Heart right ventricle (tissue), 16 donors: ENCODE measurements around the gene CELF4. TPM values are rescaled to one million over a fixed set of nuclear protein-coding genes. Genes with fewer than 3 reads are reported as not detected.
"Not testable (repeated sequence)": the region's sequence is repeated elsewhere in the genome, so short reads cannot be mapped to it uniquely, and the experiment has no call there.

Source experiments
- ATAC-seq, 8 donors: fragments of 200-7000 bp; cut with Tn5 transposase; one replicate each; pipeline ENCODE4 v1.9.1; 2020; ENCODE audit warnings: mild to moderate bottlenecking in 8 of 8, moderate library complexity in 8 of 8, moderate number of reproducible peaks in 1 of 8
- DNase-seq, 2 donors: peaks; one replicate each; pipeline ENCODE4 v3.0.0-alpha.2; 2020
- H3K27ac ChIP-seq, 10 donors: fragments of 200-600 bp; sonication (generic) in 2 of 10; one replicate each; pipeline versions ENCODE4 v1.5.0 to v1.8.0; 2020 to 2022; ENCODE audit warnings: mild to moderate bottlenecking in 3 of 10
- H3K27me3 ChIP-seq, 7 donors: fragments of 200-600 bp; one replicate each; pipeline ENCODE4 v1.8.0; 2021 to 2022; ENCODE audit warnings: mild to moderate bottlenecking in 2 of 7
- H3K36me3 ChIP-seq, 9 donors: fragments of 200-600 bp; sonication (generic) in 1 of 9; one replicate each; pipeline versions ENCODE4 v1.5.0 to v1.8.0; 2020 to 2022; ENCODE audit warnings: mild to moderate bottlenecking in 2 of 9
- H3K4me1 ChIP-seq, 9 donors: fragments of 200-600 bp; sonication (generic) in 1 of 9; one replicate each; pipeline versions ENCODE4 v1.5.0 to v1.8.0; 2020 to 2022; ENCODE audit warnings: mild to moderate bottlenecking in 4 of 9
- H3K4me3 ChIP-seq, 10 donors: fragments of 200-600 bp; sonication (generic) in 2 of 10; one replicate each; pipeline versions ENCODE4 v1.5.0 to v1.8.0; 2020 to 2022; ENCODE audit warnings: mild to moderate bottlenecking in 7 of 10, moderate library complexity in 2 of 10
- H3K9me3 ChIP-seq, 11 donors: fragments of 200-600 bp in 10 of 11; sonication (generic) in 2 of 11; one replicate each; pipeline versions ENCODE4 v1.5.0 to v1.8.0; 2013 to 2022; ENCODE audit warnings: mild to moderate bottlenecking in 2 of 11, control low read depth in 1 of 11, moderate library complexity in 1 of 11
- WGBS, 2 donors: extraction: QIAGEN DNeasy Blood & Tissue Kit; methylation state at CpG; one replicate each; pipeline ENCODE4 v1.1.7; 2013; ENCODE audit warnings: inconsistent platforms in 1 of 2; 5-methylcytosine and 5-hydroxymethylcytosine counted together
- intact Hi-C, 10 donors: fragments of 100-400 bp; cut with DNase I; formaldehyde crosslinking; loops; one replicate each; pipeline versions ENCODE4 v1.11.1 to v1.14.2; 2022
- polyA plus RNA-seq, 2 donors: library from polyadenylated mRNA; stranded (reverse); fragments of 200-250 nt; gene quantifications; one replicate each; pipeline ENCODE4 v1.2.3, GENCODE V29; 2013
- total RNA-seq, 10 donors: library from RNA; stranded (reverse); fragmentation: NEBNext Ultra II Directional in 3 of 10; extraction: Animal tissue kit (Norgen Biotek cat#: 25700) in 3 of 10; gene quantifications; one replicate each; pipeline versions ENCODE4 v1.2.1 to v1.2.4, GENCODE V29; 2021 to 2023
- TF ChIP-seq, protein P1 (sequence below), 9 donors: fragments of 200-600 bp; sonication (generic) in 2 of 9; IDR thresholded peaks; one replicate each; pipeline versions ENCODE4 v1.5.0 to v1.8.0; 2021 to 2022; ENCODE audit warnings: antibody characterized with exemption in 9 of 9, mild to moderate bottlenecking in 5 of 9, moderate library complexity in 1 of 9
- donor health status: Arrhythmogenic right ventricular cardiomyopathy.
- donor health status: ischemic (EF 13 %, LVEDD 7.1; RV severe dilation, severe dysfunction).
- donor health status: healthy with polysubstance abuse.
- donor health status: DM: no; HTN: yes; CAD: no.
- donor health status: DM: no; HTN: no; CAD: no.
- donor health status: ischemic (EF 25% LVEDD 6.9; RV normal size, moderate dysfunction).
- donor health status: ischemic (EF 25% LVEDD 5.7; RV mildly dilated, moderate dysfunction).
- donor health status: healthy.
- donor health status: DM: yes; HTN: yes; CAD: no.
- donor health status: Ischemic cardiomyopathy.
- donor health status: ischemic (EF 35%, LVEDD 5.7; RV mildly dilated, moderate dysfunction).
- donor health status: nonischemic (EF 11% LVEDD 7.7; RV severe dilation, severe dysfunction).
- donor health status: DM: yes; HTN: yes; CAD: no.
- donor health status: PGD.
- donor health status: ischemic (EF 29% LVEDD 5.4; RV normal size, mild dysfunction).
- donor health status: nonischemic (EF 23%, LVEDD 6.1; RV moderate dilation, normal function).

Gene CELF4
- total and polyA plus RNA-seq, 12 donors: 0.07 to 1.2 (median 0.31) TPM; not detected in 1

DNA sequence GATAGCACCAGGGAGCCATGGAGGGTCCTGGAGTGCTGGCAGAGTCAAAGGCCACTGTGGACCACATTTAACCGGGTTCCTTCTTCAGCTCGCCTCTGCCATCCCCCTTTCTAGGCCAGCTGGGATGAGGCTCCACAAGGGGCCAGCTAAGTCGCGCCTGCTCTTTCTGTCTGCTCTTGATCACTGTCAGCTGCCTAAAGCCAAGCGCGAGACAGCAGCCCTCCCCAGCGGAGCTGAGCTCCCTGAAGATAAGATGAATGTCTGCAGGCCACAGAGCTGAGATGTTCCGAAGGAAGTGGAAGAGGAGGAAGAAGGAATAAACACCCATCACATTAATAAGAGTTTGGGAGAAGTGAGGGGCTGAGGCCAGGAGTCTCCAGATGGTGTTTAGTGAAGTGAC, 99.6 kb downstream of the CELF4 start:
- intact Hi-C loops: no loop called here
- 7 to 12% methylated on average over 8 of the region's 8 CpGs for WGBS, 2 donors
- no peak for DNase-seq
- no peaks in the 10 kb centered on the region for H3K36me3 ChIP-seq
- H3K27me3 ChIP-seq: peaks cover 0 to 22% (median 6%) of the 10 kb centered on the region in 7 donors
- TF ChIP-seq, protein P1, sequence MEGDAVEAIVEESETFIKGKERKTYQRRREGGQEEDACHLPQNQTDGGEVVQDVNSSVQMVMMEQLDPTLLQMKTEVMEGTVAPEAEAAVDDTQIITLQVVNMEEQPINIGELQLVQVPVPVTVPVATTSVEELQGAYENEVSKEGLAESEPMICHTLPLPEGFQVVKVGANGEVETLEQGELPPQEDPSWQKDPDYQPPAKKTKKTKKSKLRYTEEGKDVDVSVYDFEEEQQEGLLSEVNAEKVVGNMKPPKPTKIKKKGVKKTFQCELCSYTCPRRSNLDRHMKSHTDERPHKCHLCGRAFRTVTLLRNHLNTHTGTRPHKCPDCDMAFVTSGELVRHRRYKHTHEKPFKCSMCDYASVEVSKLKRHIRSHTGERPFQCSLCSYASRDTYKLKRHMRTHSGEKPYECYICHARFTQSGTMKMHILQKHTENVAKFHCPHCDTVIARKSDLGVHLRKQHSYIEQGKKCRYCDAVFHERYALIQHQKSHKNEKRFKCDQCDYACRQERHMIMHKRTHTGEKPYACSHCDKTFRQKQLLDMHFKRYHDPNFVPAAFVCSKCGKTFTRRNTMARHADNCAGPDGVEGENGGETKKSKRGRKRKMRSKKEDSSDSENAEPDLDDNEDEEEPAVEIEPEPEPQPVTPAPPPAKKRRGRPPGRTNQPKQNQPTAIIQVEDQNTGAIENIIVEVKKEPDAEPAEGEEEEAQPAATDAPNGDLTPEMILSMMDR (IDR thresholded peaks at IDR 0.05): no peak
- H3K9me3 ChIP-seq: no peaks in the 10 kb centered on the region
- peak in 3 of 8 donors; percentile 26 to 39 (median 38) for ATAC-seq
- H3K4me1 ChIP-seq: peaks cover 0 to 4% (median 0%) of the 10 kb centered on the region in 9 donors
- H3K27ac ChIP-seq: no peak overlapping the region
- H3K4me3 ChIP-seq: no peak overlapping the region

DNA sequence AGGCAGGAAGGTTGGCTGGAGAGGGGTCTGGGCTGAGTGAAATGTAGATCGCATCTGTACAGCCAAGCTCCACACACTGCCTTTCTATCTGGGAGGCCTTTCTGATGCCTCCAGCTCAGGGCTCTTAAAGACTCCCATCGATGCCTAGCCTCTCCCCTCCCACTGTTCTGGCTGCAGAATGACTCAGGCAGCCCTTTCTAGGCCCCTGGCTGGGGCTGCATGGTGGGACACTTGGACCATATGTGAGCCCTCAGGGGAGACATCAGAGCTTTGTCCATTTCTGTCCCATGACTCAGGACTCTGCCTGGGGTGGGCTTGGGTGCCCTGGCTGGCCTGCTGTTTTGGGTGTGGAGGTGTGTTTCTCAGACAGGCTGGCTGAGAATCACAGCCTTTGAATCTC, 101.3 kb downstream of the CELF4 start:
- intact Hi-C loops: no loop called here
- WGBS, 2 donors: 68 to 69% methylated on average over 2 of the region's 2 CpGs
- TF ChIP-seq, protein P1 (IDR thresholded peaks at IDR 0.05): no peak
- ATAC-seq: peak in 1 of 8 donors; percentile 38
- Histone ChIP-seq H3K9me3 (no peaks in the 10 kb centered on the region), H3K4me3 (no peak overlapping the region), H3K27me3 (peaks cover 0 to 15% (median 6%) of the 10 kb centered on the region in 7 donors), H3K27ac (no peak overlapping the region), H3K4me1 (peaks cover 0 to 4% (median 0%) of the 10 kb centered on the region in 9 donors), H3K36me3 (no peaks in the 10 kb centered on the region)
- DNase-seq: no peak

DNA sequence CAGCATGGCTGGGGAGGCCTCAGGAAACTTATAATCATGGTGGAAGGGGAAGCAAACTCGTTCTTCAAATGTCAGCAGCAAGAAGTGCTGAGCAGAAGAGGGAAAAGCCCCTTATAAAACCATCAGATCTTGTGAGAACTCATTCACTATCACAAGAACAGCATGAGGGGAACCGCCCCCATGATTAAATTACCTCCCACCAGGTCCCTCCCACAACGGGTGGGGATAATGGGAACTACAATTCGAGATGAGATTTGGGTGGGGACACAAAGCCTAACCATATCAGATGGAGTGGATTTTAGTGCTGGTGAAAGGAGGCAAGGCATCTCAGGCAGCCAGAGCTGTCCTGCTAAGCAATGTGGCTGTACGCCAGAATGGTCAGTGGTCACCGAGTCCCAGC, 104.3 kb downstream of the CELF4 start:
- H3K9me3 ChIP-seq, DNase-seq, ATAC-seq, H3K27ac ChIP-seq, intact Hi-C loops, H3K36me3 ChIP-seq, H3K4me3 ChIP-seq, H3K4me1 ChIP-seq: not testable (repeated sequence)
- H3K27me3 ChIP-seq: peaks cover 0 to 11% (median 6%) of the 10 kb centered on the region in 7 donors
- WGBS, 2 donors: 59 to 61% methylated on average over 6 of the region's 6 CpGs

- DNase-seq (no peak), ATAC-seq (peak in 3 of 8 donors; percentile 42 to 65 (median 43))
- Histone ChIP-seq H3K36me3 (no peaks in the 10 kb centered on the region), H3K27me3 (peaks cover 0 to 11% (median 5%) of the 10 kb centered on the region in 7 donors), H3K4me3 (no peak overlapping the region), H3K9me3 (no peaks in the 10 kb centered on the region), H3K27ac (no peak overlapping the region), H3K4me1 (no peaks in the 10 kb centered on the region)
- 74 to 88% methylated on average over 1 of the region's 1 CpG for WGBS, 2 donors
- TF ChIP-seq, protein P1 (IDR thresholded peaks at IDR 0.05): no peak
- intact Hi-C loops: no loop called here
Measured at GRCh38 chr18:37460604-37461003, 105.0 kb downstream of the CELF4 start.

- no peak for ATAC-seq
- TF ChIP-seq, protein P1 (IDR thresholded peaks at IDR 0.05): no peak
- Histone ChIP-seq H3K4me1 (no peaks in the 10 kb centered on the region), H3K27ac (no peak overlapping the region), H3K9me3 (no peaks in the 10 kb centered on the region), H3K4me3 (no peak overlapping the region), H3K27me3 (peaks cover 0 to 8% (median 0%) of the 10 kb centered on the region in 7 donors), H3K36me3 (no peaks in the 10 kb centered on the region)
- DNase-seq: no peak
- WGBS, 2 donors: 76 to 79% methylated on average over 6 of the region's 6 CpGs
- intact Hi-C loops: no loop called here
Measured at GRCh38 chr18:37458697-37459096, 106.9 kb downstream of the CELF4 start.
